B cell (primary cell): ENCODE measurements around the gene ARHGAP31. TPM values are rescaled to one million over a fixed set of nuclear protein-coding genes. Genes with fewer than 3 reads are reported as not detected.

Experiments
- ATAC-seq: fragments of 200-7000 bp; cut with Tn5 transposase; one replicate; pipeline ENCODE4 v1.10.0; 2021; ENCODE audit warnings: low read depth, mild to moderate bottlenecking, moderate number of reproducible peaks, moderate library complexity
- CTCF ChIA-PET: fragments of 350-600 bp; sonication (Branson Sonifier 250); formaldehyde crosslinking; loops from one replicate; lab custom pipeline; 2021; ENCODE audit warnings: antibody characterized with exemption, inconsistent platforms; lab: Charles Lee
- POLR2A ChIA-PET: fragments of 350-600 bp; sonication (Branson Sonifier 250); formaldehyde crosslinking; loops from one replicate; lab custom pipeline; 2021; ENCODE audit warnings: antibody characterized with exemption; lab: Charles Lee
- DNase-seq: peaks from one replicate; pipeline ENCODE4 v3.0.0; 2013
- H2AFZ ChIP-seq: 2 replicates; pipeline ENCODE4 v1.6.1; 2012; ENCODE audit warnings: mild to moderate bottlenecking, low read depth, low read length; ENCODE audit not compliant: insufficient read depth, poor library complexity, severe bottlenecking
- H3K27ac ChIP-seq, 2 donors: 1 replicate in 1 of 2; 2 replicates in 1 of 2; pipeline ENCODE4 v1.5.1; 2012 to 2013; ENCODE audit warnings: low read length in 2 of 2, mild to moderate bottlenecking in 2 of 2, moderate library complexity in 1 of 2
- H3K27me3 ChIP-seq, 4 experiments: fragments of 200-600 bp in 1 of 4; sonication (generic) in 1 of 4; replicated peaks in 1 of 4; 1 replicate in 2 of 4; 2 replicates in 2 of 4; pipeline versions ENCODE4 v1.6.1 to v1.7.0; 2013 to 2016; ENCODE audit warnings: low read length in 3 of 4, mild to moderate bottlenecking in 2 of 4, mixed read lengths in 1 of 4, moderate library complexity in 1 of 4; ENCODE audit not compliant: insufficient read depth in 4 of 4, control insufficient read depth in 3 of 4; ENCODE audit errors: control extremely low read depth in 1 of 4
- H3K36me3 ChIP-seq, 2 experiments: replicated peaks in 1 of 2; 1 replicate in 1 of 2; 2 replicates in 1 of 2; pipeline versions ENCODE4 v1.6.1 to v1.7.1; 2013; ENCODE audit warnings: low read length in 1 of 2; ENCODE audit not compliant: insufficient read depth in 2 of 2, control insufficient read depth in 1 of 2; ENCODE audit errors: control extremely low read depth in 1 of 2, extremely low read depth in 1 of 2
- H3K4me1 ChIP-seq, 2 donors: fragments of 200-600 bp in 1 of 2; sonication (generic) in 1 of 2; 1 replicate in 1 of 2; 2 replicates in 1 of 2; pipeline versions ENCODE4 v1.5.1 to v1.6.1; 2013 to 2017; ENCODE audit warnings: low read length in 2 of 2; ENCODE audit not compliant: control insufficient read depth in 2 of 2, insufficient read depth in 2 of 2
- H3K4me2 ChIP-seq: replicated peaks from 2 replicates; pipeline ENCODE3; 2012; ENCODE audit warnings: mild to moderate bottlenecking, low read depth, low read length; ENCODE audit not compliant: poor library complexity, severe bottlenecking
- H3K4me3 ChIP-seq, 5 experiments: fragments of 200-600 bp in 1 of 5; sonication (generic) in 1 of 5; 1 replicate in 3 of 5; 2 replicates in 2 of 5; pipeline versions ENCODE4 v1.5.1 to v1.7.0; 2011 to 2016; ENCODE audit warnings: low read length in 4 of 5, mild to moderate bottlenecking in 4 of 5, low read depth in 2 of 5, control low read depth in 1 of 5, moderate library complexity in 1 of 5; ENCODE audit not compliant: insufficient read depth in 1 of 5; ENCODE audit errors: control extremely low read depth in 1 of 5, extremely low read depth in 1 of 5
- H3K79me2 ChIP-seq: fragments of 200-600 bp; sonication (generic); one replicate; pipeline ENCODE4 v1.6.0; 2016; ENCODE audit warnings: low read length; ENCODE audit not compliant: control insufficient read depth, insufficient read depth
- H3K9ac ChIP-seq: fragments of 200-600 bp; sonication (generic); 2 replicates; pipeline ENCODE4 v1.6.1; 2017; ENCODE audit warnings: mild to moderate bottlenecking, low read length, moderate library complexity
- H3K9me3 ChIP-seq, 3 donors: one replicate each; pipeline versions ENCODE4 v1.6.1 to v1.7.1; 2013; ENCODE audit warnings: low read length in 2 of 3; ENCODE audit not compliant: control insufficient read depth in 2 of 3, insufficient read depth in 1 of 3; ENCODE audit errors: control extremely low read depth in 1 of 3
- H4K20me1 ChIP-seq: 2 replicates; pipeline ENCODE4 v1.6.0; 2012; ENCODE audit warnings: mild to moderate bottlenecking, low read length; ENCODE audit not compliant: insufficient read depth, control insufficient read depth, poor library complexity, severe bottlenecking
- H3K27ac Mint-ChIP-seq: one replicate; pipeline ENCODE4 v1.8.0; 2021; ENCODE audit warnings: mixed read lengths
- H3K27me3 Mint-ChIP-seq: one replicate; pipeline ENCODE4 v1.8.0; 2021; ENCODE audit warnings: mixed read lengths
- H3K4me1 Mint-ChIP-seq: one replicate; pipeline ENCODE4 v1.8.0; 2021; ENCODE audit warnings: mixed read lengths
- H3K4me3 Mint-ChIP-seq: one replicate; pipeline ENCODE4 v1.8.0; 2021; ENCODE audit warnings: mixed read lengths
- H3K9me3 Mint-ChIP-seq: one replicate; pipeline ENCODE4 v1.8.0; 2022; ENCODE audit warnings: mixed read lengths; ENCODE audit not compliant: insufficient read depth
- EZH2 ChIP-seq: IDR thresholded peaks from 2 replicates; pipeline ENCODE4 v1.6.1; 2012; ENCODE audit warnings: borderline replicate concordance, low read depth, mild to moderate bottlenecking, moderate library complexity, low read length; ENCODE audit not compliant: insufficient read depth, poor library complexity, severe bottlenecking
- WGBS: methylation state at CpG from one replicate; pipeline ENCODE4 v1.1.5; 2013; ENCODE audit warnings: missing lambda C conversion rate; ENCODE audit not compliant: insufficient coverage; 5-methylcytosine and 5-hydroxymethylcytosine counted together
- intact Hi-C: fragments of 100-400 bp; cut with micrococcal nuclease; formaldehyde crosslinking; loops from one replicate; pipeline ENCODE4 v1.10.0; 2022
- polyA plus RNA-seq: library from polyadenylated mRNA; depleted of rRNA; stranded (reverse); fragments of >200 nt; gene quantifications from 2 replicates; pipeline ENCODE4 v1.2.3, GENCODE V29; 2012
- total RNA-seq, 2 donors: library from RNA; stranded (reverse); fragments of 120-200 nt in 1 of 2; gene quantifications; 1 replicate in 1 of 2; 2 replicates in 1 of 2; pipeline versions ENCODE4 v1.2.3 to v1.2.4, GENCODE V29; 2013 to 2022
- TF ChIP-seq, protein P1 (sequence below): fragments of 200-600 bp; IDR thresholded peaks from one replicate; pipeline ENCODE4 v1.8.0; 2022; ENCODE audit warnings: antibody characterized with exemption, mild to moderate bottlenecking

Gene ARHGAP31
- total and polyA plus RNA-seq, 2 donors (not counting 1 experiment from before 2014, with no cell fraction given), result 3.5 to 7.8 TPM

DNA sequence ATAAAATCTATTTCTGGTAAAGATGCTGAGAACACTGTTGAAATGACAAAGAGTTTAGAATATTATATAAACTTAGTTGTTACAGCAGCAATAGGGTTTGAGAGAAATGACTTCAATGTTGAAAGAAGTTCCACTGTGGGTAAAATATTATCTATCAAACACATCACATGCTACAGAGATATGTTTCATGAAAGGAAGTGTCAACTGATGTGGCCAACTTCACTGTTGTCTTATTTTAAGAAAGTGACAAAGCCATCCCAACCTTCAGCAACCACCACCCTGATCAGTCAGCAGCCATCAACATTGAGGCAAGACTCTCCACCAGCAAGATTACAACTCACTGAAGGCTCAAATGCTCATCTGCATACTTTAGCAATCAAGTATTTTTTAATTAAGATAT, 149.0 kb downstream of the ARHGAP31 start:
- H3K4me1 Mint-ChIP-seq, result no peaks in the 10 kb centered on the region
- H4K20me1 ChIP-seq, result no peaks in the 10 kb centered on the region
- TF ChIP-seq, protein P1, sequence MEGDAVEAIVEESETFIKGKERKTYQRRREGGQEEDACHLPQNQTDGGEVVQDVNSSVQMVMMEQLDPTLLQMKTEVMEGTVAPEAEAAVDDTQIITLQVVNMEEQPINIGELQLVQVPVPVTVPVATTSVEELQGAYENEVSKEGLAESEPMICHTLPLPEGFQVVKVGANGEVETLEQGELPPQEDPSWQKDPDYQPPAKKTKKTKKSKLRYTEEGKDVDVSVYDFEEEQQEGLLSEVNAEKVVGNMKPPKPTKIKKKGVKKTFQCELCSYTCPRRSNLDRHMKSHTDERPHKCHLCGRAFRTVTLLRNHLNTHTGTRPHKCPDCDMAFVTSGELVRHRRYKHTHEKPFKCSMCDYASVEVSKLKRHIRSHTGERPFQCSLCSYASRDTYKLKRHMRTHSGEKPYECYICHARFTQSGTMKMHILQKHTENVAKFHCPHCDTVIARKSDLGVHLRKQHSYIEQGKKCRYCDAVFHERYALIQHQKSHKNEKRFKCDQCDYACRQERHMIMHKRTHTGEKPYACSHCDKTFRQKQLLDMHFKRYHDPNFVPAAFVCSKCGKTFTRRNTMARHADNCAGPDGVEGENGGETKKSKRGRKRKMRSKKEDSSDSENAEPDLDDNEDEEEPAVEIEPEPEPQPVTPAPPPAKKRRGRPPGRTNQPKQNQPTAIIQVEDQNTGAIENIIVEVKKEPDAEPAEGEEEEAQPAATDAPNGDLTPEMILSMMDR, result no peak
- no peak for TF ChIP-seq EZH2
- peaks cover 11 to 25% of the 10 kb centered on the region in 2 experiments for H3K36me3 ChIP-seq
- H3K9me3 Mint-ChIP-seq, result no peaks in the 10 kb centered on the region
- ATAC-seq (no peak), DNase-seq (no peak)
- no peak overlapping the region for H3K4me3 ChIP-seq
- POLR2A ChIA-PET, result no interaction called here
- intact Hi-C loops, result no loop called here
- H3K27me3 ChIP-seq, result no peaks in the 10 kb centered on the region
- no peak overlapping the region for H3K4me3 Mint-ChIP-seq
- H3K27ac ChIP-seq, result no peak overlapping the region
- H3K79me2 ChIP-seq, result no peaks in the 10 kb centered on the region
- peaks cover 0 to 2% (median 0%) of the 10 kb centered on the region in 3 donors for H3K9me3 ChIP-seq
- H3K27me3 Mint-ChIP-seq, result no peaks in the 10 kb centered on the region
- no peak overlapping the region for H3K4me2 ChIP-seq
- H2AFZ ChIP-seq, result no peak overlapping the region
- H3K27ac Mint-ChIP-seq, result no peak overlapping the region
- no peaks in the 10 kb centered on the region for H3K4me1 ChIP-seq
- CTCF ChIA-PET, result interaction anchor here (0.6 kb wide), 1 partner anchor 168 kb away, joined by 3 read pairs; no protein-coding TSS in a partner anchor
- no peak overlapping the region for H3K9ac ChIP-seq

DNA sequence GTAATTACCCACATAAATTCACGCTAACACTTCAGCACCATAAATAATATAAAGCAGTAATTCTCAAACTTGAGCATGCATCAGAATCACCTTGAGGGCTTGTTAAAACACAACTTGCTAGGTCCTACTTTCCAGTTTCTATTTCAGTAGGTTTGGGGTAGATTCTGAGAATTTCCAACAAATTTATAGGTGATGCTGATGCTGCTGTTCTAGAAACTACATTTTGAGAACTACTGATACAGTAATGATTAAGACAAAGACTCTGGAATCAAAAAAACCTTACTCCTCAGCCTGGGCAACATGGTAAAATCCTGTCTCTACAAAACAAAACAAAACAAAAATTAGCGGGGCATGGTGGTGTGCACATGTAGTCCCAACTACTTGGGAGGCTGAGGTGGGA, 150.4 kb downstream of the ARHGAP31 start:
- Histone ChIP-seq H3K4me1 (no peaks in the 10 kb centered on the region), H3K27ac (no peak overlapping the region), H3K27me3 (no peaks in the 10 kb centered on the region), H3K9me3 (peaks cover 0 to 2% (median 0%) of the 10 kb centered on the region in 3 donors), H2AFZ (no peak overlapping the region), H3K4me3 (no peak overlapping the region), H3K4me2 (no peak overlapping the region), H4K20me1 (peaks cover 4% of the 10 kb centered on the region), H3K79me2 (no peaks in the 10 kb centered on the region), H3K9ac (no peak overlapping the region), H3K36me3 (peaks cover 11 to 30% of the 10 kb centered on the region in 2 experiments)
- no peak overlapping the region for H3K27ac Mint-ChIP-seq
- ATAC-seq, result no peak
- no peak overlapping the region for H3K4me3 Mint-ChIP-seq
- H3K27me3 Mint-ChIP-seq, result no peaks in the 10 kb centered on the region
- ChIA-PET CTCF (no interaction called here), POLR2A (no interaction called here)
- intact Hi-C loops, result no loop called here
- no CpG with 5 or more reads among the region's 2 CpGs for WGBS
- no peaks in the 10 kb centered on the region for H3K4me1 Mint-ChIP-seq
- no peaks in the 10 kb centered on the region for H3K9me3 Mint-ChIP-seq
- no peak for TF ChIP-seq EZH2
- TF ChIP-seq, protein P1, result no peak
- no peak for DNase-seq
